Mucosa of stomach (tissue), 1 donor: ENCODE data around the gene TMEM95.
"Not testable (repeated sequence)": the region's sequence is repeated elsewhere in the genome, so short reads cannot be mapped to it uniquely, and the experiment has no call there.

ENCODE experiments used
- H3K27me3 ChIP-seq: one replicate; pipeline ENCODE4 v1.7.0; 2013; ENCODE audit warnings: mild to moderate bottlenecking, low read length; ENCODE audit not compliant: control insufficient read depth, insufficient read depth
- H3K36me3 ChIP-seq: one replicate; pipeline ENCODE4 v1.7.0; 2013; ENCODE audit warnings: low read length; ENCODE audit not compliant: control insufficient read depth, insufficient read depth
- H3K4me1 ChIP-seq: one replicate; pipeline ENCODE4 v1.7.0; 2013; ENCODE audit warnings: mild to moderate bottlenecking, low read length; ENCODE audit not compliant: control insufficient read depth, insufficient read depth
- H3K4me3 ChIP-seq: one replicate; pipeline ENCODE4 v1.7.0; 2013; ENCODE audit warnings: low read length
- H3K9ac ChIP-seq: one replicate; pipeline ENCODE4 v1.7.0; 2013; ENCODE audit warnings: mild to moderate bottlenecking, low read length, moderate library complexity
- H3K9me3 ChIP-seq: one replicate; pipeline ENCODE4 v1.7.0; 2013; ENCODE audit warnings: mild to moderate bottlenecking, low read length, moderate library complexity; ENCODE audit not compliant: control insufficient read depth
- donor health status: Pancreatic carcinoma.

Gene TMEM95

GRCh38 chr17:7354262-7354843 lies 603 bp upstream of the TMEM95 start:
- Histone ChIP-seq H3K9me3 (no peaks in the 10 kb centered on the region), H3K36me3 (no peaks in the 10 kb centered on the region), H3K27me3 (peaks cover 6% of the 10 kb centered on the region), H3K9ac (no peak overlapping the region), H3K4me3 (no peak overlapping the region), H3K4me1 (peaks cover 52% of the 10 kb centered on the region)

GRCh38 chr17:7355573-7355972 lies 617 bp downstream of the TMEM95 start:
- no peak overlapping the region for H3K4me3 ChIP-seq
- H3K4me1 ChIP-seq = peaks cover 48% of the 10 kb centered on the region
- H3K9me3 ChIP-seq = no peaks in the 10 kb centered on the region
- no peaks in the 10 kb centered on the region for H3K36me3 ChIP-seq
- H3K9ac ChIP-seq = no peak overlapping the region
- H3K27me3 ChIP-seq = peaks cover 6% of the 10 kb centered on the region

GRCh38 chr17:7356072-7356549 lies 1.2 kb downstream of the TMEM95 start:
- Histone ChIP-seq H3K9ac (peak overlapping the region; percentile 23), H3K4me1 (peaks cover 44% of the 10 kb centered on the region), H3K4me3 (no peak overlapping the region), H3K9me3 (no peaks in the 10 kb centered on the region), H3K27me3 (peaks cover 6% of the 10 kb centered on the region), H3K36me3 (no peaks in the 10 kb centered on the region)

GRCh38 chr17:7356756-7357155 lies 1.8 kb downstream of the TMEM95 start:
- no peaks in the 10 kb centered on the region for H3K9me3 ChIP-seq
- no peak overlapping the region for H3K9ac ChIP-seq
- H3K27me3 ChIP-seq = peaks cover 6% of the 10 kb centered on the region
- H3K4me1 ChIP-seq = peaks cover 41% of the 10 kb centered on the region
- no peaks in the 10 kb centered on the region for H3K36me3 ChIP-seq
- H3K4me3 ChIP-seq = no peak overlapping the region

GRCh38 chr17:7357381-7357780 lies 2.4 kb downstream of the TMEM95 start:
- Histone ChIP-seq H3K9me3 (no peaks in the 10 kb centered on the region), H3K36me3 (no peaks in the 10 kb centered on the region), H3K27me3 (peaks cover 8% of the 10 kb centered on the region), H3K4me3 (no peak overlapping the region), H3K4me1 (peaks cover 40% of the 10 kb centered on the region), H3K9ac (no peak overlapping the region)

- Histone ChIP-seq H3K27me3 (peaks cover 3% of the 10 kb centered on the region), H3K4me3 (no peak overlapping the region), H3K36me3 (no peaks in the 10 kb centered on the region), H3K9me3 (no peaks in the 10 kb centered on the region), H3K4me1 (no peaks in the 10 kb centered on the region), H3K9ac (no peak overlapping the region)
These were observed 7.0 kb downstream of the TMEM95 start for GRCh38 chr17:7361906-7362305.

- no peak overlapping the region for H3K4me3 ChIP-seq
- H3K9me3 ChIP-seq = no peaks in the 10 kb centered on the region
- H3K27me3 ChIP-seq = peaks cover 3% of the 10 kb centered on the region
- H3K4me1 ChIP-seq = no peaks in the 10 kb centered on the region
- no peak overlapping the region for H3K9ac ChIP-seq
- no peaks in the 10 kb centered on the region for H3K36me3 ChIP-seq
These were observed 8.4 kb downstream of the TMEM95 start for GRCh38 chr17:7363311-7363710.

- not testable (repeated sequence) for H3K4me3 ChIP-seq, H3K9me3 ChIP-seq
These were observed 11.0 kb downstream of the TMEM95 start for GRCh38 chr17:7365963-7366362.

GRCh38 chr17:7367083-7367482 lies 12.1 kb downstream of the TMEM95 start:
- peaks cover 7% of the 10 kb centered on the region for H3K27me3 ChIP-seq
- no peaks in the 10 kb centered on the region for H3K36me3 ChIP-seq
- no peaks in the 10 kb centered on the region for H3K4me1 ChIP-seq
- H3K9ac ChIP-seq = no peak overlapping the region
- H3K9me3 ChIP-seq = no peaks in the 10 kb centered on the region
- H3K4me3 ChIP-seq = no peak overlapping the region

More at GRCh38 chr17:7365963-7366362, 11.0 kb downstream of the TMEM95 start:
- H3K36me3 ChIP-seq, H3K4me1 ChIP-seq, H3K9ac ChIP-seq, H3K27me3 ChIP-seq: not testable (repeated sequence)

GRCh38 chr17:7367918-7368598 lies 13.1 kb downstream of the TMEM95 start:
- no peaks in the 10 kb centered on the region for H3K36me3 ChIP-seq
- no peak overlapping the region for H3K9ac ChIP-seq
- H3K9me3 ChIP-seq = no peaks in the 10 kb centered on the region

GRCh38 chr17:7368599-7368994 lies 13.6 kb downstream of the TMEM95 start:
- H3K4me1 ChIP-seq, H3K27me3 ChIP-seq, H3K9me3 ChIP-seq, H3K36me3 ChIP-seq, H3K9ac ChIP-seq, H3K4me3 ChIP-seq: not testable (repeated sequence)

More at GRCh38 chr17:7367918-7368598, 13.1 kb downstream of the TMEM95 start:
- peaks cover 6% of the 10 kb centered on the region for H3K27me3 ChIP-seq
- H3K4me1 ChIP-seq = no peaks in the 10 kb centered on the region
- no peak overlapping the region for H3K4me3 ChIP-seq

- H3K27me3 ChIP-seq = peaks cover 6% of the 10 kb centered on the region
- no peaks in the 10 kb centered on the region for H3K9me3 ChIP-seq
- no peak overlapping the region for H3K9ac ChIP-seq
- H3K4me3 ChIP-seq = no peak overlapping the region
- no peaks in the 10 kb centered on the region for H3K4me1 ChIP-seq
- H3K36me3 ChIP-seq = no peaks in the 10 kb centered on the region
These were observed 14.9 kb downstream of the TMEM95 start for GRCh38 chr17:7369825-7370224.
